Colonic mucosa (tissue), 4 donors: ENCODE data around the gene TMEM176B. TPM values are rescaled to one million over a fixed set of nuclear protein-coding genes. Genes with fewer than 3 reads are reported as not detected.
"Not testable (repeated sequence)": the region's sequence is repeated elsewhere in the genome, so short reads cannot be mapped to it uniquely, and the experiment has no call there.

Experiments used
- DNase-seq: peaks from one replicate; pipeline ENCODE4 v3.0.0-alpha.2; 2020
- H3K27ac ChIP-seq: fragments of 200-600 bp; one replicate; pipeline ENCODE4 v1.8.0; 2021
- H3K27me3 ChIP-seq: fragments of 200-600 bp; one replicate; pipeline ENCODE4 v1.8.0; 2021
- H3K36me3 ChIP-seq: fragments of 200-600 bp; one replicate; pipeline ENCODE4 v1.8.0; 2021
- H3K4me1 ChIP-seq: fragments of 200-600 bp; one replicate; pipeline ENCODE4 v1.8.0; 2021; ENCODE audit warnings: mild to moderate bottlenecking
- H3K4me3 ChIP-seq: fragments of 200-600 bp; one replicate; pipeline ENCODE4 v1.8.0; 2021
- H3K9ac ChIP-seq, 2 donors: one replicate each; pipeline ENCODE4 v1.7.0; 2013; ENCODE audit warnings: control low read depth in 2 of 2, low read depth in 2 of 2, low read length in 2 of 2
- H3K9me3 ChIP-seq: fragments of 200-600 bp; one replicate; pipeline ENCODE4 v1.8.0; 2021
- intact Hi-C: fragments of 100-400 bp; cut with DNase I; formaldehyde crosslinking; loops from one replicate; pipeline ENCODE4 v1.14.1; 2022
- total RNA-seq, 2 donors: library from RNA; stranded (reverse); fragmentation: NEBNext Ultra II Directional in 1 of 2; extraction: Animal tissue kit (Norgen Biotek cat#: 25700) in 1 of 2; gene quantifications; one replicate each; pipeline ENCODE4 v1.2.1, GENCODE V29; 2021
- TF ChIP-seq, protein P1 (sequence below): fragments of 200-600 bp; IDR thresholded peaks from one replicate; pipeline ENCODE4 v1.8.0; 2022; ENCODE audit warnings: antibody characterized with exemption, mild to moderate bottlenecking
- donor health status: healthy.
- donor health status: DM: no; HTN: no; CAD: no.
- donor health status: DM: no; HTN: no; CAD: no.

TMEM176B gene
- total RNA-seq, 2 donors from 2014 or later, result 154 to 256 TPM

DNA sequence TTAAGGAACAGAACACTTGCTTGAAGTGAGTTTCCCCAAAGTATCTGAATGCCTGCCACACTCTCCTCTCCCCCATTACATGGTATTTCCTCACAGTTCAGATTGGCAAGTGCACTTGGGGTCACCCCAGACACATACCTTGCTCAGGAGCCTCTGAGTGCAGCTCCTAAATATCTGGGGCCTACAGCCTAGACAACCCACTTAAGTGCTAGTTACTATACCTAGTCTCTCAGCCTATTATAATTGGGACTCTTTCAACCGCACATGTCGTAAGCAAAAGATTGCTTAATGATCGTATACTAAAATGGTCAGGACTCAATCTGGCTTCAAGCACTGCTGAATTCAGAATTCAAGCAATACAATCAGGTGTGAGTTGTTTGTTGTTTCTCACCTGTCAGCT, 19.9 kb downstream of the TMEM176B start:
- DNase-seq, result no peak
- Histone ChIP-seq H3K36me3 (no peaks in the 10 kb centered on the region), H3K4me3 (no peak overlapping the region), H3K27ac (peak overlapping the region; percentile 56), H3K9ac (peak overlapping the region in 1 of 2 donors; percentile 32), H3K4me1 (peaks cover 4% of the 10 kb centered on the region), H3K9me3 (no peaks in the 10 kb centered on the region), H3K27me3 (no peaks in the 10 kb centered on the region)
- intact Hi-C loops, result loop anchor here (5.0 to 10.0 kb wide), 2 partner anchors 97 to 205 kb away; no protein-coding TSS in a partner anchor
- TF ChIP-seq, protein P1, sequence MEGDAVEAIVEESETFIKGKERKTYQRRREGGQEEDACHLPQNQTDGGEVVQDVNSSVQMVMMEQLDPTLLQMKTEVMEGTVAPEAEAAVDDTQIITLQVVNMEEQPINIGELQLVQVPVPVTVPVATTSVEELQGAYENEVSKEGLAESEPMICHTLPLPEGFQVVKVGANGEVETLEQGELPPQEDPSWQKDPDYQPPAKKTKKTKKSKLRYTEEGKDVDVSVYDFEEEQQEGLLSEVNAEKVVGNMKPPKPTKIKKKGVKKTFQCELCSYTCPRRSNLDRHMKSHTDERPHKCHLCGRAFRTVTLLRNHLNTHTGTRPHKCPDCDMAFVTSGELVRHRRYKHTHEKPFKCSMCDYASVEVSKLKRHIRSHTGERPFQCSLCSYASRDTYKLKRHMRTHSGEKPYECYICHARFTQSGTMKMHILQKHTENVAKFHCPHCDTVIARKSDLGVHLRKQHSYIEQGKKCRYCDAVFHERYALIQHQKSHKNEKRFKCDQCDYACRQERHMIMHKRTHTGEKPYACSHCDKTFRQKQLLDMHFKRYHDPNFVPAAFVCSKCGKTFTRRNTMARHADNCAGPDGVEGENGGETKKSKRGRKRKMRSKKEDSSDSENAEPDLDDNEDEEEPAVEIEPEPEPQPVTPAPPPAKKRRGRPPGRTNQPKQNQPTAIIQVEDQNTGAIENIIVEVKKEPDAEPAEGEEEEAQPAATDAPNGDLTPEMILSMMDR, result no peak

DNA sequence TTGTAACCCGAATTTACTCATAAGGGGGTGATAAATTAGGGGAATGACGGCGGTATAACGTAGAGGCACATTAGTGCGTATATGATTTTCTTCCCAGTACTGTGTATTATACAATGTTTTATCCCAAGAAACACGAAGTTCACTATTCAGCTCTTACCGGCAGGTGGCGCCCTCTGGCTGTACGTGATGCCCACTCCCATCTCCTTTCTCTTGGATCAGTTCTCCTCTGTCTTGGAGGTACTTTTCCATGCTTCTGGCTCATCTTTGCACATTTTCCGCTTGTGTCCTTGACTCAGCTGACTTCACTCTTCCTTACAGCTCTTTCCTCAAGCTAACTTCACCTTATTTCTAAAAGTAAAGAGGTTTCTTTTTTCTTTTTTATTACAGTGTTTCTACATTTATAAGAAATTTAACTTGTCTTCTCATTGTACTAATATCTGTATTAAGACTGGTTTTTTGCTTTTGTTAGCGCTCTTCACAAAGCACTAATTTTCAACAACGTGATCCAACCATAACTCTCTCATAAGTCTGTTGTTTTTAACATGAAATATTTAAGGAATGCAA, 21.3 kb downstream of the TMEM176B start:
- H3K9me3 ChIP-seq, result no peaks in the 10 kb centered on the region
- H3K36me3 ChIP-seq, result no peaks in the 10 kb centered on the region
- H3K4me3 ChIP-seq, result no peak overlapping the region
- H3K4me1 ChIP-seq, result no peaks in the 10 kb centered on the region
- no peak overlapping the region for H3K9ac ChIP-seq
- peak; percentile 93 for DNase-seq
- H3K27ac ChIP-seq, result no peak overlapping the region
- no peaks in the 10 kb centered on the region for H3K27me3 ChIP-seq
- TF ChIP-seq, protein P1, result peak; percentile 81
- intact Hi-C loops, result no loop called here

DNA sequence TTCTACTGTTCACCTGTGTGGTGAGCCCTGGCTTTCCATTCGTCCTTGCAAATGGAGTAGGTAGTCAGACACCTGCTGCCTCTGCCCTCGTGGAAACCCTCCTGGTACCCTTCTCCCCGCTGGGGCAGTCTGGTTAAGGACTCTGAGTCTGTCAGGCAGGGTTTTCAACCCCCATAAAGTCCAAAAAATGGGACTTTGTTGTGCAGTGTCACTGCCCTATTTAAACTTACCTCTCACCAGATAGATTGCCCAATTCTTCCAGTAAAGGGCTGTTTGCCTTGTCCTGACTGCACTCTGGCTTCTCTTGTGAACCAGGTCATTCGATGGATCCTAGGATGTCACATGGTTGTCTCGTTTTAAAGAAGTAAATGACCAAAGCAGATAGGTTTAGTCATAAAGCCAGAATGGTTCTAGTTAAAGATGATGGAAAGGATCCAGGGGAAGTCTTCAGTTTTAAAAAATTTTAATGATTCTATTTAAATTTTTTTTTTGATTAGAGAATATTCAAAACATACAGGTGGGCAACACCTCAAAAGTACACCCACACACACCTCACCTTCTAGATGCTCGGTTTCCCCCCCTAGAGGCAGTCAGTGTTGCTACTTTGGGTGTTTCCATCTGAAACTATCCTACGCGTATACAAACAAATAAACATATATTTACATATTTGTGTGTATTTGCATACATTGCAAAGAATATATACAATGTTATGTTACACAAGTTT, 22.0 kb downstream of the TMEM176B start:
- DNase-seq, result no peak

DNA sequence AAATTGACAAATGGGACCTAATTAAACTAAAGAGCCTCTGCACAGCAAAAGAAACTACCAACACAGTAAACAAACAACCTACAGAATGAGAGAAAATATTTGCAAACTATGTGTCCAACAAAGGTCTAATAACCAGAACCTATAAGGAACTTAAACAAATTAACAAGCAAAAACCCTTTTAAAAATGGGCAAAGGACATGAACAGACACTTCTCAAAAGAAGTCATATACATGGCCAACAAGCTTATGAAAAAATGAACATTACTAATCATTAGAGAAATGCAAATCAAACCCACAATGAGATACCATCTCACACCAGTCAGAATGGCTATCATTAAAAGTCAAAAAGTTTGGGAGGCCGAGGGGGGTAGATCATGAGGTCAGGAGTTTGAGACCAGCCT, 26.0 kb downstream of the TMEM176B start:
- H3K4me3 ChIP-seq, H3K9ac ChIP-seq, H3K27me3 ChIP-seq, intact Hi-C loops, DNase-seq, H3K36me3 ChIP-seq, H3K27ac ChIP-seq, H3K4me1 ChIP-seq, H3K9me3 ChIP-seq: not testable (repeated sequence)

More for the DNA sequence above, 22.0 kb downstream of the TMEM176B start:
- Histone ChIP-seq H3K4me1 (no peaks in the 10 kb centered on the region), H3K9ac (no peak overlapping the region), H3K36me3 (no peaks in the 10 kb centered on the region), H3K27ac (no peak overlapping the region), H3K27me3 (no peaks in the 10 kb centered on the region), H3K9me3 (no peaks in the 10 kb centered on the region), H3K4me3 (no peak overlapping the region)
- intact Hi-C loops, result no loop called here
- TF ChIP-seq, protein P1, result no peak

DNA sequence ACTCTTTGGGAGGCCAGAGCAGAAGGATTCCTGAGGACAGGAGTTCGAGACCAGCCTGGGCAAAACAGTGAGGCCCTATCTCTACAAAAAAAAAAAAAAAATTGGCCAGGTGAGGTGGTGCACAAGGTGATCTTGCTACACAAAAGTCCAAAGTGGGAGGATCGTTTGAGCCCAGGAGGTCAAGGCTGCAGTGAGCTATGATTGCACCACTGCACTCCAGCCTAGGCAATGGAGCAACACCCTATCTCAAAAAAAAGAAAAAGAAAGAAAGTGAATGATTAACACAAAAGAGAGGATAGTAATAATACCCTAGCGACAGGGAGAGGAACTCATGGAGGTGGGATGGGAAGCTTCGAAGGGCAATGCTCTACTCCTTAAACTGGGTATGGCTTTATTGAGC, 30.4 kb downstream of the TMEM176B start:
- H3K36me3 ChIP-seq, result no peaks in the 10 kb centered on the region
- H3K27ac ChIP-seq, result no peak overlapping the region
- no peak overlapping the region for H3K9ac ChIP-seq
- TF ChIP-seq, protein P1, result no peak
- no peak for DNase-seq
- H3K4me3 ChIP-seq, result no peak overlapping the region
- no peaks in the 10 kb centered on the region for H3K27me3 ChIP-seq
- no peaks in the 10 kb centered on the region for H3K4me1 ChIP-seq
- H3K9me3 ChIP-seq, result no peaks in the 10 kb centered on the region
- intact Hi-C loops, result no loop called here

DNA sequence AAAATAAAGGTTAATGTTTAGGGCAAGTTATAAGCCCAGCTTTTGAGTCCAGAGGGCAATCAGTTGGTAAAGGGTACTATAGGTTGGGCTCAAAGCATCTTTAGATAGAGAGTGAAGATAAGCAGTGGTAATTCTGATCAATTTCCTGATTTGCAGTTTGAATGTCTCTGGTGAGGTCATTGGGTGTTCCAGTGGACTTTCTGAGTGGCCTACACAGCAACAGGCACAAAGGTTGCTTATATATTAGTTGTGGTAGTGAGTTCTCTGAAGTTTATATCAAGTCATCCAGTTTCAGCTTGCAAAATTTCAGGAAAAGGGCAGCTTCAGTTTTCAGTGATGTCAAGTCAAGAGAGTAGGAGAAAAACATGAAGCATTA, 33.8 kb downstream of the TMEM176B start:
- Histone ChIP-seq H3K9ac (no peak overlapping the region), H3K36me3 (no peaks in the 10 kb centered on the region), H3K27me3 (no peaks in the 10 kb centered on the region), H3K27ac (no peak overlapping the region), H3K4me3 (no peak overlapping the region), H3K9me3 (no peaks in the 10 kb centered on the region), H3K4me1 (no peaks in the 10 kb centered on the region)
- TF ChIP-seq, protein P1, result no peak
- no peak for DNase-seq
- intact Hi-C loops, result no loop called here
